ENCODE results near the gene CLCN7. TPM values are rescaled to one million over a fixed set of nuclear protein-coding genes. Genes with fewer than 3 reads are reported as not detected.

The CLCN7 gene
- total RNA-seq, 2 donors from 2014 or later: 51.9 to 108 TPM

- WGBS: 74% methylated on average over 23 of the region's 24 CpGs
- TF ChIP-seq POLR2AphosphoS5 (IDR thresholded peaks at IDR 0.05) (no peak), POLR2A (IDR thresholded peaks at IDR 0.05) (no peak), CTCF (IDR thresholded peaks at IDR 0.05) (no peak)
- H3K27ac ChIP-seq: no peak overlapping the region
- H3K4me3 ChIP-seq: no peak overlapping the region
- intact Hi-C loops (cut with DNase I): no loop called here
- no peaks in the 10 kb centered on the region for H3K9me3 ChIP-seq
- H3K27me3 ChIP-seq (replicated peaks; ENCODE audit: insufficient read depth): no peaks in the 10 kb centered on the region
- DNase-seq (ENCODE audit: low spot score): no peak
- no peaks in the 10 kb centered on the region for H3K36me3 ChIP-seq
- no peaks in the 10 kb centered on the region for H3K4me1 ChIP-seq (replicated peaks)
These were observed 33.8 kb upstream of the CLCN7 start for GRCh38 chr16:1508494-1509187.

GRCh38 chr16:1506494-1507213 lies 31.8 kb upstream of the CLCN7 start:
- 86% methylated on average over 27 of the region's 37 CpGs for WGBS
- Histone ChIP-seq H3K36me3 (peaks cover 8 to 13% of the 10 kb centered on the region in 2 donors), H3K9me3 (no peaks in the 10 kb centered on the region), H3K27me3 (replicated peaks; ENCODE audit: insufficient read depth) (no peaks in the 10 kb centered on the region), H3K27ac (no peak overlapping the region), H3K4me3 (no peak overlapping the region), H3K4me1 (replicated peaks) (no peaks in the 10 kb centered on the region)
- DNase-seq (ENCODE audit: low spot score): no peak
- TF ChIP-seq POLR2A (IDR thresholded peaks at IDR 0.05): no peak
- no peak for TF ChIP-seq POLR2AphosphoS5 (IDR thresholded peaks at IDR 0.05)
- no peak for TF ChIP-seq CTCF (IDR thresholded peaks at IDR 0.05)
- intact Hi-C loops (cut with DNase I): no loop called here

GRCh38 chr16:1505912-1506311 lies 31.1 kb upstream of the CLCN7 start:
- Histone ChIP-seq H3K4me3 (no peak overlapping the region), H3K9me3 (no peaks in the 10 kb centered on the region), H3K36me3 (peaks cover 11 to 17% of the 10 kb centered on the region in 2 donors), H3K27ac (no peak overlapping the region), H3K4me1 (replicated peaks) (no peaks in the 10 kb centered on the region), H3K27me3 (replicated peaks; ENCODE audit: insufficient read depth) (no peaks in the 10 kb centered on the region)
- no peak for DNase-seq (ENCODE audit: low spot score)
- intact Hi-C loops (cut with DNase I): no loop called here
- 97% methylated on average over 22 of the region's 22 CpGs for WGBS
- TF ChIP-seq POLR2A (IDR thresholded peaks at IDR 0.05) (no peak), CTCF (IDR thresholded peaks at IDR 0.05) (no peak), POLR2AphosphoS5 (IDR thresholded peaks at IDR 0.05) (no peak)

- no peaks in the 10 kb centered on the region for H3K4me1 ChIP-seq (replicated peaks)
- intact Hi-C loops (cut with DNase I): no loop called here
- no peak overlapping the region for H3K27ac ChIP-seq
- no peak for DNase-seq (ENCODE audit: low spot score)
- WGBS: 93% methylated on average over 33 of the region's 37 CpGs
- TF ChIP-seq CTCF (IDR thresholded peaks at IDR 0.05) (no peak), POLR2A (IDR thresholded peaks at IDR 0.05) (no peak), POLR2AphosphoS5 (IDR thresholded peaks at IDR 0.05) (no peak)
- no peaks in the 10 kb centered on the region for H3K27me3 ChIP-seq (replicated peaks; ENCODE audit: insufficient read depth)
- H3K4me3 ChIP-seq: no peak overlapping the region
- peaks cover 11 to 17% of the 10 kb centered on the region in 2 donors for H3K36me3 ChIP-seq
- H3K9me3 ChIP-seq: no peaks in the 10 kb centered on the region
These were observed 30.4 kb upstream of the CLCN7 start for GRCh38 chr16:1505073-1505844.

Measured in prostate gland (tissue), 2 donors.